NCI-H748 treated with DMSO at 0.1 percent for 48 hours (cell line): ENCODE measurements around the gene KCTD16.

ENCODE experiments used
- DNase-seq: peaks from one replicate; lab custom pipeline; 2025; lab: John Stamatoyannopoulos, UW

Gene KCTD16

DNA sequence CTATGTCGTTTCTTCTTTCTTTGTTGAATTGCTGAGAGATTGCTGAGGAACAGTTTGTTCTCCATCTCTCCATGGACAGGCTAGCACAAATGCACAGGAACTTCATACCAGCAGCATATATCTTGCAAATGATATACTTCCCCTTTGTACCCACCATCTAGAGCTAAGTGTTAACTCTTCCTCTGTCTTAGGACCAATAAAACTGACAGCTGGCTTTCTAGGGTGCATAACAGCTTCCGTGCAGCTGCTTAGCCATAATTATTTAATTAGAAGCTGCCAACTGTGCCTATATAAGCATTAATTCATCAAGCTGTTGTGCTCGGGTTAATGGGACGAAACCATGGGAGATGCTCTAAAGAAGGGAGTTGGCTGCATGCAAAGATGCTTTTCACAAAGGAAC, 38.7 kb downstream of the KCTD16 start:
- DNase-seq: peak; percentile 78

- DNase-seq: no peak
These were observed 40.0 kb downstream of the KCTD16 start for GRCh38 chr5:144210655-144211054.

DNA sequence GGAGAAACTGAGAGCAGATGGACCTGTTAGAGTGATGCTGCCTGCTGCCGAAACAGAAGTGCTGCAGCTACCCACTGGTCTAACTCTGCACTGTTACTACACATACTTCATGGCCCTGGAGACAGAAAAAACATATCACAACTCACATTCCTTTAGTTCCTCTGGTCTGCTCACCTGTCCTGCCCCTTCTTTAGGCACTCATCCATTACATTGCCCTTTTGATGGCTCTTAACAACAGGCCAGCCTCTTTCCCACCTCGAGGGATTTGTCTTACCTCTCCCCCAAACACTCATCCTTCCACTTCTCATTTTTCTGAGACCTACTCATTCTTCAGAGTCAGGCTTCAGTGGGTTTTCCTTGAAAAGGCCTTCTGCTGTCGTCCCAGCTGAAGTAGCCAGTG, 49.2 kb downstream of the KCTD16 start:
- no peak for DNase-seq

GRCh38 chr5:144227363-144227999, 56.8 kb downstream of the KCTD16 start:
- no peak for DNase-seq

DNA sequence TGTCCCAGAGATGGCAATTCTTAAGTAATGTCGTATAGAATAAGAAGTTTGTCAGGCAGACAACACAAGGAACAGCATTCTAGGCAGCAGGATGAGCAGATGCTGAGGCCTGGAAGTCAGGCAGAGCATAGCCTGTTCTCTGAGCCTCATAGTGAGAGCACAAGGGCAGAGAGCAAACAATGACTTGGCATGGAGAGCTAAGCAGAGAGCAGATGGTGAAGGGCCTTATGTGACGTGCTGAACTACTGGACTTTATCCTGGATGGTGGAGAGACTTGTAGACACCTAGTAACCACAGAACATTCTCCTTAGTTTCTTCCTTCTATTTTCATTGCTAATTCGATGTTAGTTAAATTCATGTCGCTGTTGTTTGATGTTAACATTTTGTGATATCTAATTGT, 60.1 kb downstream of the KCTD16 start:
- DNase-seq: no peak

- no peak for DNase-seq
These were observed 61.6 kb downstream of the KCTD16 start for GRCh38 chr5:144232285-144232684.

GRCh38 chr5:144236499-144236898, 65.8 kb downstream of the KCTD16 start:
- DNase-seq: no peak

GRCh38 chr5:144237851-144238250, 67.2 kb downstream of the KCTD16 start:
- no peak for DNase-seq

DNA sequence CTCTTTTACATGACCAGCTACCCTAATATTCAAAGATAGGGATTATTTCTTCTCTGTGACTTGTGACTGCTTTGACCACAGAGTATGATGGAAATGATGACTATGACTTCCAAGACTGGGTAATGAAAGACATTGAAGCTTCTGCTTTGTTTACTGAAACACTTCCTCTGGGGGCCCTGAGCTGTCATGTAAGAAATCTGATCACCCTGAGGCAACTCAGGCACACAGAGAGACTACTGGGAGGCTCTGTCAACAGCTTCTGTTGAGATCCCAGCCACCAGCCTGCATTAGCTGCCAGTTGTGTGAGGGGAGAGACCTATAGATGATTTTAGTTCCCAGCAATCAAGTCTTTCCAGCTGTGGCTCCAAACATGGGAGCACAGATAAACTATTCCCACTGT, 76.5 kb downstream of the KCTD16 start:
- DNase-seq: no peak

GRCh38 chr5:144248015-144248414, 77.3 kb downstream of the KCTD16 start:
- DNase-seq: no peak

GRCh38 chr5:144249755-144250464, 79.2 kb downstream of the KCTD16 start:
- DNase-seq: no peak

GRCh38 chr5:144254552-144254951, 83.9 kb downstream of the KCTD16 start:
- DNase-seq: no peak

GRCh38 chr5:144260121-144260520, 89.4 kb downstream of the KCTD16 start:
- DNase-seq: no peak

GRCh38 chr5:144265643-144266247, 95.1 kb downstream of the KCTD16 start:
- no peak for DNase-seq

DNA sequence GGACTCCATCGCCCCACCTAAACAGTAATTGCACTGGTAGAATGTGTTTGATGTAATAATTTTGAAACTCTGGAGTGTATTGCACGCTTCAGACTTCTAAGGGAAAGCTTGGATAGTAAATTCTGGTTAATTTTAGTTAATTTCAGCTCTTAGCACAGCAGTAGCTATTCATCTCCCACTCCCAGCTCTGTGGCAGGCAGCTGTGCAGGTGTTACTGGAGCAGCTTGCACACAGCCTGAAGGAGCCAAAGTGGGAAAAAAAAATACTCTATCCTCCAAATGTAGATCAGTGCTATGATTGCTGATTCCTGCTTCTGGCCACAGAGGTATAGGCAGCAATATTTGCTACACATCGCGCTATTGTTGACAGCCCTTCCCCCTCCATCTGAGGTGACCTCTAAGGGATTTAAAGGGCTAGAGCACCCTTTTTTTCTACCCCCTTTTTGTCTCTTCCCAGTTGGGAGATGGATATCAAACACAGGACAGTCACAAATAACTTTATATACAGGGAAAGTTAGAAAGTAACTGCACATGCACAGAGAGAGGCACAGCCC, 97.4 kb downstream of the KCTD16 start:
- no peak for DNase-seq

GRCh38 chr5:144273232-144274027, 102.8 kb downstream of the KCTD16 start:
- no peak for DNase-seq

GRCh38 chr5:144275329-144275728, 104.7 kb downstream of the KCTD16 start:
- DNase-seq: peak; percentile 33

GRCh38 chr5:144276034-144276822, 105.6 kb downstream of the KCTD16 start:
- no peak for DNase-seq

DNA sequence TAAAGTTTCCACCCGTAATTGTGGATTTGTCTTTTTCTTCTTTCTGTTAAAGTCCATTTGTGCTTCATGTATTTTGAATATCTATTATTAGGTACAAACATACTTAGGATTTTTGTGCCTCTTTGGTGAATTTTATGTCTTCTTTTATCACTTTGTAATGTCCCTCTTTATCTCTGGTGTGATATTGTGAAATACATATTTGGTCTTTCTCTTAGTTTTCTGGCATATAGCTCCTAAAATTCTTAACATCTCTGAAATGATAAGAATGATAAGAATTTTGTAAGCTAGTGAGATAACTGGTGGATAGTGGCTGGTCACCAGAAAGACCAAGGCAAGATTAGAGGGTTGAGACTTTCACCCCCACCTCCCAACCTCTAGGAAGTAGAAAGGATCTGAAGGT, 111.1 kb downstream of the KCTD16 start:
- no peak for DNase-seq

- no peak for DNase-seq
These were observed 113.4 kb downstream of the KCTD16 start for GRCh38 chr5:144284036-144284435.

DNA sequence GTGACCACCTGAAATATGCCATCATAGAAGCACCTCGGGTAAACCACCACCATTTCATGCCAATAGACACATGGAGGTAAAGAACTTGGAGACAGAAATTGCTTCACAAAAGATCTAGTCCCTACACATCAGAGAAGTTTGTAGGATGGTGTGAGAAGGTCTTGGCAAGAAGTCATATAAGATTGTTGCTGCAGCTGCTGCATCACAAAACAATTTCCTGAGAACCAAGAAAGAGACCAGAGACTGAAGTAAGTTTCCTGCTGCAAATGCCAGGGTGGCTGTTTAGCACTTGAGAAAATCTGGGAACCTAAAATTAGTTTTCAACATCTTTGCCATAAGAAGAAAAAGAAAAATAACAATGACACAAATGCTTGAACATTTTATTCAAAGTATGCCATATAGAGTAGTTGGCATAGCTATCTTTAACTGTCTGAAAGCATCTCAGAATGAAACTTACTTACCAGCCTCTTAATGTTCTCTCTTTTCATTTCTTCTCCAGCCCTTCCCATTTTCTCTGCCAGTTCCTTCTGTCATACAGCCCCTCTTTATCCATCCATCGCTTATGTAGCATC, 114.3 kb downstream of the KCTD16 start:
- DNase-seq: no peak
